NB4 (cell line): ENCODE results near the gene GNPDA1.

Experiments used
- CTCF ChIP-seq: IDR thresholded peaks from one replicate; pipeline ENCODE4 v1.5.1; 2012; ENCODE audit warnings: low read depth, low read length
- POLR2A ChIP-seq: IDR thresholded peaks from 2 replicates; pipeline ENCODE4 v1.6.1; 2011; ENCODE audit warnings: mild to moderate bottlenecking; ENCODE audit not compliant: insufficient read length; ENCODE audit errors: extremely low read depth

- TF ChIP-seq CTCF (no peak), POLR2A (no peak)
Measured at GRCh38 chr5:141997358-141997960, 15.4 kb downstream of the GNPDA1 start.
